ENCODE results near the gene RHBDD2.
"Not testable (repeated sequence)": the region's sequence is repeated elsewhere in the genome, so short reads cannot be mapped to it uniquely, and the experiment has no call there.

The RHBDD2 gene

GRCh38 chr7:75866114-75866488, 12.7 kb upstream of the RHBDD2 start:
- DNase-seq, result peak in 1 of 56 donors; percentile 23

DNA sequence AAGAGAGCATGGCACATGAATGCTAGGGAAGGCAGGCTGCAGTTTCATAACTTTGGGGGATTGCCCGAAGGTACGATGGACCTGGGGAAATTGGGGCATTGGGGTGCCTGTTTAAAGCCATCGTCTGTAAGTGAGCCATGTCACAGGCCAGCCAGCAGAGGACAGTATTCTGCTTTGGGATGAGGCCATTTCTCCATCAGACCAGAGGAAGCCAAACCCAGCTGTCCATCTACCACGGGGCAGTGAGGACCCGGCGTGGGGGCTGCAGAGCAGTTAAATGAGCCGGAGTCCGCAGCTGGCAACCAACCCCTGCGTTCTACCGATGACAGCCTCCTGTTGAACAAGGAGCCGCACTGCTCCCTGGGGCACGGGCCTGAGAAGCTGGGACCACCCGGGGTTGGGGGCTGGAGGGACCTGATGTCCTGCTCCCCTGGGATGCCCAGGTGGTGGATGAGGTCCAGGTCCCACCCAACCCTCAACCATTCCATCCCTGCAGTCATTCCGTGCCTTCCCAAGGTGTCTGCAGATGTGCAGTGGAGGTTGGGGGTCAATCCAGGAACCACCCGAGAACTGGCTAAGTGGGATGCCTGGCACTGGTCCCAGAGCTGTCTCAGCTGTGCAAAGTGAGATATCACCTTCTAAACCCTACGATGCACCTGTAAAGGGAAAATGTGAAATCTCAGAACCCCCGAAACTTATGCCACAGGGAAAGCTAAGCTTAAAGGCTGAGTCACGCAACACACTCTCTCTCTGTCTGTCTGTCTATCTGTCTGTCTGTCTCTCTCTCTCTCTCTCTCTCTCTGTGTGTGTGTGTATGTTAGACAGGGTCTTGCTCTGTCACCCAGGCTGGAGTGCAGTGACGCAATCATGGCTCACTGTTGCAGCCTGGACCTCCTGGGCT, 12.1 kb upstream of the RHBDD2 start:
- DNase-seq, result peak in 39 of 56 donors; percentile 7 to 75 (median 28)

- no peak for DNase-seq
Measured at GRCh38 chr7:75867390-75867717, 11.5 kb upstream of the RHBDD2 start.

- DNase-seq, result no peak
Measured at GRCh38 chr7:75868153-75868552, 10.7 kb upstream of the RHBDD2 start.

GRCh38 chr7:75869776-75870379, 9.0 kb upstream of the RHBDD2 start:
- DNase-seq, result no peak

GRCh38 chr7:75870557-75871161, 8.2 kb upstream of the RHBDD2 start:
- DNase-seq, result no peak

- DNase-seq, result no peak
Measured at GRCh38 chr7:75872073-75872782, 6.6 kb upstream of the RHBDD2 start.

- DNase-seq, result not testable (repeated sequence)
Measured at GRCh38 chr7:75874180-75874579, 4.7 kb upstream of the RHBDD2 start.

- no peak for DNase-seq
Measured at GRCh38 chr7:75875113-75876080, 3.4 kb upstream of the RHBDD2 start.

GRCh38 chr7:75876126-75876881, 2.5 kb upstream of the RHBDD2 start:
- no peak for DNase-seq

DNA sequence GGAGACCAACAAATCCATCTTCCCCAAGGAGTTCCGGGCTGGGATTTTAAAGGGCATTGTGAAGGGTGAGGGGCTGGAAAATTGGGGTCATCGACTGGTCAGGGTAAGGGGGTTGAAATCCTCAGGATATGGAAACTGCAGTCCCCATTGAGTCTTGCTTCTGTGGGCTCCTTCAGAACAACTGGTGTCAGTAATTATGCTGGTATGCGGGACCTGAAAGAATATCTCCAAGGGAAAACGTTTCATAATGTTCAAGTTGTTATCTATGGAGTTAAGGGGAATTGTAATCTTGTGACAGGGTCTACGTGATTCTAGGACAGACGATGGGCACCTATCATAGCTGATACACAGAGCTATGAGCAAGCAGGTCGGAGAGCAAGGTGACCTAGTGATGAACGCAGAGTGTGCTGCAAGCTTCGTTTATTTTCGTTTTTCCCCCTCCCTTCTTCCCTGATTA, 494 bp upstream of the RHBDD2 start:
- DNase-seq, result peak in 2 of 56 donors; percentile 13 to 21

GRCh38 chr7:75879771-75880184, 944 bp downstream of the RHBDD2 start:
- DNase-seq, result no peak

DNA sequence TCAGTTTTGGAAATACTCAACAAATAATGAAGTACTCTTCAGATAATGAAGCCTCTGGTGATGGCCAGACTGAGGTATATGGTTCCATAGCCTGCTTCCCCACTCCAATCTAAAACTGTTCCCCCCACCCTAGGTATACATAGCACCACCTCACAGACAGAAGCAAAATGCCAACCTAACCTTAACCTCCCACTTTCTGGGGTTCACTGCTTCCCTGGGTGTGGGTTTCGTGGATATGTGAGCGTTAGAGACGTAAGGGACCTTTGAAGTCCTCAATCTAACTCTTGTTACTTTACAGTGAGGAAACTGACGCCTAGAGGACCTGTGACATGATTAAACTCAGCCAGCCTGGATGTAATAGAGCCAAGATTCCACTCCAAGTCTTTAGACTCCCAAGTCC, 1.4 kb downstream of the RHBDD2 start:
- DNase-seq, result no peak

- peak in 1 of 56 donors; percentile 2 for DNase-seq
Measured at GRCh38 chr7:75881436-75882095, 2.7 kb downstream of the RHBDD2 start.

DNA sequence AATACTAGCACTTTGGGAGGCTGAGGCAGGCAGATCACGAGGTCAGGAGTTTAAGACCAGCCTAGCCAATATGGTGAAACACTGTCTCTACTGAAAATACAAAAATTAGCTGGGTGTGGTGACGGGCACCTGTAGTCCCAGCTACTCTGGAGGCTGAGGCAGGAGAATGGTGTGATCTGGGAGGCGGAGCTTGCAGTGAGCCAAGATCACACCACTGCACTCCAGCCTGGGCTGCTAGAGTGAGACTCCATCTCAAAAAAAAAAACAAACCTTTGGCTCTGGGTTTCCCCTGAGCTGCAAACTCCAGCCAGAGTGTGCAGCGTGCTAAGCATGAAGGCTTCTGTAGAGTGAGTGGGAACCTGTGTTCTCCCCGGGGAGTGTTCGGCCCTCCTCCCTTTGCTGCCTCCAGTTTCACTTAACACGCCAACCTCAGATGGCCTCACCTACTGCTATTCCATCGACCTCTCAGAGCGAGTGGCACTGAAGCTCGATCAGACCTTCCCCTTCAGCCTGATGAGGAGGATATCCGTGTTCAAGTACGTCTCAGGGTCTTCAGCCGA, 4.5 kb downstream of the RHBDD2 start:
- not testable (repeated sequence) for DNase-seq

DNA sequence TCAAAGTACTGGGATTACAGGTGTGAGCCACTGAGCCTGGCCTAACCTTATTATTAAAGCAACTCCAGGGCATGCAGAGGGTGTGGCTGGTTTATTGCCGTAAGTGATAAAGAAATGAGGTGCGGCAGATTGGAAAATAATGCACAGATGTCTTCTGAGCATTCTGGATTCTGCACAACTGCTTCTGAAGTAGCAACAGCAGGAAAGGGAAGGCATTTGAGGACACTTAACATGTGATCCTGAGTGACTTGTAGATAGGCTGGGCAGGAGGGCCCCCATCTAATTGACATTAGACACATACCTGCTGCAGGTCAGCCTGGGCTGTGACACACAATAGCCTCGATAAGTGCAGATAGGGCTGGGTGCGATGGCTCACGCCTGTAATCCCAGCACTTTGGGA, 5.6 kb downstream of the RHBDD2 start:
- DNase-seq, result no peak

- no peak for DNase-seq
Measured at GRCh38 chr7:75885036-75885435, 6.2 kb downstream of the RHBDD2 start.

GRCh38 chr7:75887669-75888369, 9.0 kb downstream of the RHBDD2 start:
- DNase-seq, result no peak

Data from amygdala (tissue), 56 donors.